ENCODE measurements around the gene NDUFA12.

NDUFA12 gene

GRCh38 chr12:94948232-94948810, 55.2 kb downstream of the NDUFA12 start:
- no peak for TF ChIP-seq CTCF (conservative IDR thresholded peaks at IDR 0.05; ENCODE audit: low read depth, low read length)
- no peak for DNase-seq (ENCODE audit: low read depth)
- no peak overlapping the region for H3K4me3 ChIP-seq (ENCODE audit: low read depth, low read length)

GRCh38 chr12:94942663-94943062, 60.8 kb downstream of the NDUFA12 start:
- TF ChIP-seq CTCF (conservative IDR thresholded peaks at IDR 0.05; ENCODE audit: low read depth, low read length), result no peak
- no peak for DNase-seq (ENCODE audit: low read depth)

GRCh38 chr12:94941440-94941862, 62.0 kb downstream of the NDUFA12 start:
- DNase-seq (ENCODE audit: low read depth), result peak; percentile 86
- no peak overlapping the region for H3K4me3 ChIP-seq (ENCODE audit: low read depth, low read length)
- no peak for TF ChIP-seq CTCF (conservative IDR thresholded peaks at IDR 0.05; ENCODE audit: low read depth, low read length)

More at GRCh38 chr12:94942663-94943062, 60.8 kb downstream of the NDUFA12 start:
- no peak overlapping the region for H3K4me3 ChIP-seq (ENCODE audit: low read depth, low read length)

- no peak for TF ChIP-seq CTCF (conservative IDR thresholded peaks at IDR 0.05; ENCODE audit: low read depth, low read length)
- DNase-seq (ENCODE audit: low read depth), result no peak
- H3K4me3 ChIP-seq (ENCODE audit: low read depth, low read length), result no peak overlapping the region
These were observed 62.7 kb downstream of the NDUFA12 start for GRCh38 chr12:94940771-94941170.

- DNase-seq (ENCODE audit: low read depth), result no peak
- no peak for TF ChIP-seq CTCF (conservative IDR thresholded peaks at IDR 0.05; ENCODE audit: low read depth, low read length)
- no peak overlapping the region for H3K4me3 ChIP-seq (ENCODE audit: low read depth, low read length)
These were observed 64.9 kb downstream of the NDUFA12 start for GRCh38 chr12:94938583-94938982.

GRCh38 chr12:94930772-94931171, 72.7 kb downstream of the NDUFA12 start:
- no peak overlapping the region for H3K4me3 ChIP-seq (ENCODE audit: low read depth, low read length)
- TF ChIP-seq CTCF (conservative IDR thresholded peaks at IDR 0.05; ENCODE audit: low read depth, low read length), result no peak
- no peak for DNase-seq (ENCODE audit: low read depth)

GRCh38 chr12:94930216-94930654, 73.3 kb downstream of the NDUFA12 start:
- TF ChIP-seq CTCF (conservative IDR thresholded peaks at IDR 0.05; ENCODE audit: low read depth, low read length), result no peak
- no peak for DNase-seq (ENCODE audit: low read depth)
- no peak overlapping the region for H3K4me3 ChIP-seq (ENCODE audit: low read depth, low read length)
